HEK293 (cell line): ENCODE results near the gene TMEM121B.

Experiments used
- CTCF ChIA-PET: fragments of 350-600 bp; formaldehyde crosslinking; extraction: SDS; loops from one replicate; lab custom pipeline; 2021; ENCODE audit warnings: antibody characterized with exemption; lab: Yijun Ruan, JAX
- POLR2A ChIA-PET: fragments of 300-600 bp; formaldehyde crosslinking; extraction: SDS; loops from one replicate; lab custom pipeline; 2020; ENCODE audit warnings: antibody characterized with exemption, inconsistent platforms; lab: Yijun Ruan, JAX
- H3K27ac ChIP-seq: fragments of 200-500 bp; sonication (Bioruptor generic); 2 replicates; pipeline ENCODE4 v1.5.1; 2014; ENCODE audit warnings: low read depth, low read length, control low read depth, inconsistent platforms; ENCODE audit errors: extremely low read depth
- H3K36me3 ChIP-seq, 2 experiments: fragments of 200-500 bp in 1 of 2; sonication (Bioruptor generic) in 1 of 2; 1 replicate in 1 of 2; 2 replicates in 1 of 2; pipeline ENCODE4 v1.5.1; 2014 to 2017; ENCODE audit warnings: inconsistent platforms in 2 of 2, low read length in 2 of 2; ENCODE audit not compliant: control insufficient read depth in 2 of 2, insufficient read depth in 1 of 2
- H3K4me1 ChIP-seq: fragments of 200-500 bp; sonication (Bioruptor generic); 2 replicates; pipeline ENCODE4 v1.5.1; 2014; ENCODE audit warnings: mild to moderate bottlenecking, low read length, inconsistent platforms; ENCODE audit not compliant: control insufficient read depth, insufficient read depth
- H3K4me3 ChIP-seq: 2 replicates; pipeline ENCODE4 v1.5.1; 2011; ENCODE audit warnings: low read depth, mild to moderate bottlenecking, control low read depth, low read length, moderate library complexity
- H3K9me3 ChIP-seq: fragments of 200-500 bp; sonication (Bioruptor generic); 2 replicates; pipeline ENCODE4 v1.5.1; 2014; ENCODE audit warnings: low read depth, low read length, inconsistent platforms; ENCODE audit not compliant: control insufficient read depth, insufficient read depth
- BCL11A ChIP-seq: fragments of 450-650 bp; formaldehyde crosslinking; IDR thresholded peaks from 2 replicates; pipeline ENCODE4 v1.5.1; 2016; ENCODE audit warnings: low read depth, missing biosample characterization, missing genetic modification characterization
- GFI1B ChIP-seq: fragments of 450-650 bp; formaldehyde crosslinking; IDR thresholded peaks from 2 replicates; pipeline ENCODE4 v1.5.1; 2016; ENCODE audit warnings: missing biosample characterization, missing genetic modification characterization
- GLI2 ChIP-seq: fragments of 450-650 bp; formaldehyde crosslinking; IDR thresholded peaks from 2 replicates; pipeline ENCODE4; 2017; ENCODE audit warnings: missing biosample characterization, missing genetic modification characterization, low read depth, borderline replicate concordance
- KLF9 ChIP-seq: fragments of 450-650 bp; formaldehyde crosslinking; IDR thresholded peaks from 2 replicates; pipeline ENCODE4 v1.5.1; 2016; ENCODE audit warnings: missing biosample characterization, missing genetic modification characterization, low read depth
- MEIS1 ChIP-seq: sonication (generic); formaldehyde crosslinking; IDR thresholded peaks from 2 replicates; pipeline ENCODE4 v1.8.1; 2022; ENCODE audit warnings: missing genetic modification reagents, mild to moderate bottlenecking, borderline replicate concordance
- SETDB1 ChIP-seq: IDR thresholded peaks from one replicate; pipeline ENCODE4 v1.6.1; 2017; ENCODE audit warnings: mild to moderate bottlenecking, low read length, moderate library complexity, mixed read lengths; ENCODE audit not compliant: insufficient read length
- SP3 ChIP-seq: fragments of 450-650 bp; formaldehyde crosslinking; IDR thresholded peaks from 2 replicates; pipeline ENCODE4 v1.5.1; 2016; ENCODE audit warnings: missing biosample characterization, missing genetic modification characterization
- TRIM28 ChIP-seq: IDR thresholded peaks from 2 replicates; pipeline ENCODE4 v1.6.1; 2011; ENCODE audit warnings: low read length, control low read depth, borderline replicate concordance
- ZBTB20 ChIP-seq: fragments of 450-650 bp; formaldehyde crosslinking; IDR thresholded peaks from 2 replicates; pipeline ENCODE4 v1.5.1; 2016; ENCODE audit warnings: missing biosample characterization, missing genetic modification characterization
- ZFHX2 ChIP-seq: fragments of 450-650 bp; formaldehyde crosslinking; conservative IDR thresholded peaks from 2 replicates; pipeline ENCODE4 v1.5.1; 2016; ENCODE audit warnings: missing biosample characterization, missing genetic modification characterization
- ZNF10 ChIP-seq: fragments of 450-650 bp; formaldehyde crosslinking; IDR thresholded peaks from 2 replicates; pipeline ENCODE4 v1.5.1; 2017; ENCODE audit warnings: missing biosample characterization, missing genetic modification characterization
- ZNF19 ChIP-seq: fragments of 450-650 bp; formaldehyde crosslinking; IDR thresholded peaks from 2 replicates; pipeline ENCODE4; 2016; ENCODE audit warnings: missing biosample characterization, missing genetic modification characterization, low read depth
- ZNF211 ChIP-seq: fragments of 450-650 bp; formaldehyde crosslinking; IDR thresholded peaks from 2 replicates; pipeline ENCODE4 v1.5.1; 2016; ENCODE audit warnings: low read depth, missing biosample characterization, missing genetic modification characterization
- ZNF214 ChIP-seq: fragments of 450-650 bp; formaldehyde crosslinking; IDR thresholded peaks from 2 replicates; pipeline ENCODE4 v1.5.1; 2017; ENCODE audit warnings: missing biosample characterization, mild to moderate bottlenecking, missing genetic modification characterization, borderline replicate concordance
- ZNF335 ChIP-seq: fragments of 450-650 bp; formaldehyde crosslinking; conservative IDR thresholded peaks from 2 replicates; pipeline ENCODE4 v1.5.1; 2016; ENCODE audit warnings: missing biosample characterization, missing genetic modification characterization
- ZNF555 ChIP-seq: fragments of 450-650 bp; formaldehyde crosslinking; conservative IDR thresholded peaks from 2 replicates; pipeline ENCODE4 v1.5.1; 2017; ENCODE audit warnings: missing biosample characterization, mild to moderate bottlenecking, missing genetic modification characterization, inconsistent platforms
- ZNF560 ChIP-seq: fragments of 450-650 bp; formaldehyde crosslinking; IDR thresholded peaks from 2 replicates; pipeline ENCODE4 v1.5.1; 2017; ENCODE audit warnings: missing biosample characterization, missing genetic modification characterization, borderline replicate concordance
- ZNF596 ChIP-seq: fragments of 450-650 bp; IDR thresholded peaks from 2 replicates; pipeline ENCODE4 v1.5.0; 2018; ENCODE audit warnings: missing biosample characterization, mild to moderate bottlenecking, missing genetic modification characterization, moderate library complexity
- ZNF747 ChIP-seq: fragments of 450-650 bp; formaldehyde crosslinking; IDR thresholded peaks from 2 replicates; pipeline ENCODE4 v1.5.1; 2016; ENCODE audit warnings: missing biosample characterization, missing genetic modification characterization
- ZNF777 ChIP-seq: fragments of 450-650 bp; formaldehyde crosslinking; IDR thresholded peaks from 2 replicates; pipeline ENCODE4 v1.5.1; 2017; ENCODE audit warnings: missing biosample characterization, missing genetic modification characterization, borderline replicate concordance
- ZSCAN30 ChIP-seq: fragments of 450-650 bp; IDR thresholded peaks from 2 replicates; pipeline ENCODE4 v1.5.1; 2018; ENCODE audit warnings: missing biosample characterization, mild to moderate bottlenecking, missing genetic modification characterization, moderate library complexity
- TF ChIP-seq, protein P1 (sequence below): fragments of 450-650 bp; formaldehyde crosslinking; IDR thresholded peaks from 2 replicates; pipeline ENCODE4 v1.5.1; 2016; ENCODE audit warnings: missing biosample characterization, missing genetic modification characterization
- TF ChIP-seq, protein P2 (sequence below): fragments of 450-650 bp; formaldehyde crosslinking; IDR thresholded peaks from 2 replicates; pipeline ENCODE4 v1.5.1; 2017; ENCODE audit warnings: missing biosample characterization, missing genetic modification characterization
- TF ChIP-seq, protein P3 (sequence below): fragments of 450-650 bp; formaldehyde crosslinking; IDR thresholded peaks from 2 replicates; pipeline ENCODE4 v1.5.0; 2017; ENCODE audit warnings: missing biosample characterization, missing genetic modification characterization, borderline replicate concordance

Gene TMEM121B

DNA sequence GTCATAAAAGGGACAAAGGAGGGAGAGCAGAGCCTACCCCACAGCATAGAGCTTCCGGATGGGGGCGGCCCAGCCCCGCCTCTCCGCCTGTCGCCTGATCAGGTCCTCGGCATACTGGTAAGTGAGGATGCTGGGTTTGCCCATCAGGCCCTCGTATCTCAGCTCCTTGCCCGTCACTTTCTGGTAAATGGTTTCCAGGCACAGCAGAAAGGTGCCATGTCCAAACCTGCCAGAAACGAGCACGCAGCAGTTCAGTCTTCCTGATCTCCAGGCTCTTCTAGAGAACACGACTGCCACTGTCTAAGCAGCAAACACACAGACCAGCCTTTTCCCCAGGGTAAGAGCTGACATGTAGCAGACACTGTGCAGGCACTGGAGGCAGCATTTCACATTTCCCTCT is 17.4 kb upstream of the TMEM121B start:
- Histone ChIP-seq H3K9me3 (no peaks in the 10 kb centered on the region), H3K27ac (no peak overlapping the region), H3K36me3 (peaks cover 3 to 64% of the 10 kb centered on the region in 2 experiments; a peak in 2 of 3 replicates), H3K4me3 (no peak overlapping the region), H3K4me1 (no peaks in the 10 kb centered on the region)
- TF ChIP-seq GLI2 (tag by site-specific recombination), result no peak
- no peak for TF ChIP-seq SETDB1
- no peak for TF ChIP-seq KLF9
- no peak for TF ChIP-seq ZNF596
- no peak for TF ChIP-seq ZNF214 (tag by site-specific recombination)
- no peak for TF ChIP-seq GFI1B
- TF ChIP-seq, protein P1, sequence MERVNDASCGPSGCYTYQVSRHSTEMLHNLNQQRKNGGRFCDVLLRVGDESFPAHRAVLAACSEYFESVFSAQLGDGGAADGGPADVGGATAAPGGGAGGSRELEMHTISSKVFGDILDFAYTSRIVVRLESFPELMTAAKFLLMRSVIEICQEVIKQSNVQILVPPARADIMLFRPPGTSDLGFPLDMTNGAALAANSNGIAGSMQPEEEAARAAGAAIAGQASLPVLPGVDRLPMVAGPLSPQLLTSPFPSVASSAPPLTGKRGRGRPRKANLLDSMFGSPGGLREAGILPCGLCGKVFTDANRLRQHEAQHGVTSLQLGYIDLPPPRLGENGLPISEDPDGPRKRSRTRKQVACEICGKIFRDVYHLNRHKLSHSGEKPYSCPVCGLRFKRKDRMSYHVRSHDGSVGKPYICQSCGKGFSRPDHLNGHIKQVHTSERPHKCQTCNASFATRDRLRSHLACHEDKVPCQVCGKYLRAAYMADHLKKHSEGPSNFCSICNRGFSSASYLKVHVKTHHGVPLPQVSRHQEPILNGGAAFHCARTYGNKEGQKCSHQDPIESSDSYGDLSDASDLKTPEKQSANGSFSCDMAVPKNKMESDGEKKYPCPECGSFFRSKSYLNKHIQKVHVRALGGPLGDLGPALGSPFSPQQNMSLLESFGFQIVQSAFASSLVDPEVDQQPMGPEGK (tag by site-specific recombination), result no peak
- TF ChIP-seq ZBTB20 (tag by site-specific recombination), result no peak
- no peak for TF ChIP-seq MEIS1 (CRISPR knock-in tag)
- ChIA-PET CTCF (interaction anchor here (0.7 to 2.5 kb wide), 2 partner anchors 13 to 33 kb away, joined by 3 to 8 read pairs; no protein-coding TSS in a partner anchor), POLR2A (no interaction called here)

DNA sequence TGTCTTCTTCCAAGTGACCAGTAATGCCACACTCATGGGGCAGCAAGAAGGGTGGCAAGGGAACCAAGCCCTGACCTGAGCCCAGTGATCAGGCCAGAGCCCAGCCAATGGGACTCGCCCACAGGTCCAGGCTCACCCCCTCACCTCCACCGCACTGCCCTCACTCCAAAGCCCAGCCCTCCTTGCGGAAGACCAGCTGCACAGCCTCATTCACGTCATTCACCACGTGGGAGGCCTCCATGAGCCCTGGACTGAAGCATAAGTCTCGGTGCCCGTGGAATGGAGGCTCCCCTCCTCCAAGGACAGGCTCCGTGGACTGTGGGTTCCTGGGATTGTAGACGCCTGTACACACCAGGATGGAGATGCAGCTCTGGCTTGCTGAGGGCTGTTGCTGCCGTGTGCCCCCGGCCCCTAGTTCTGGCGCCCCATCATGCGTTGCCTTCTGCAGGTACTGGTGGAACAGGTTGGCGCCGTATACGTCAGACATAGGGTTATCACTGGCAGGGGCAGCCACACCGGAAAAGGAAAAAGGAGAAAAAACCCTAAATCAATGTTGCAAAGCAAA is 16.8 kb upstream of the TMEM121B start:
- POLR2A ChIA-PET, result no interaction called here
- CTCF ChIA-PET, result interaction anchor here (0.8 kb wide), 1 partner anchor 34 kb away, joined by 3 read pairs; no protein-coding TSS in a partner anchor

More for the DNA sequence above, 16.8 kb upstream of the TMEM121B start:
- H3K4me1 ChIP-seq, result no peaks in the 10 kb centered on the region
- H3K36me3 ChIP-seq, result peaks cover 3 to 58% of the 10 kb centered on the region in 2 experiments; a peak in 2 of 3 replicates
- no peak overlapping the region for H3K27ac ChIP-seq
- H3K4me3 ChIP-seq, result no peak overlapping the region
- no peaks in the 10 kb centered on the region for H3K9me3 ChIP-seq
- TF ChIP-seq ZFHX2 (tag by site-specific recombination) (no peak), BCL11A (tag by site-specific recombination) (no peak), ZNF560 (tag by site-specific recombination) (no peak), SP3 (no peak), ZNF19 (no peak), ZNF555 (tag by site-specific recombination) (no peak), ZSCAN30 (tag by site-specific recombination) (no peak), TRIM28 (no peak), ZNF747 (tag by site-specific recombination) (no peak), ZNF10 (no peak), ZNF335 (tag by site-specific recombination) (no peak), ZNF777 (tag by site-specific recombination) (no peak), ZNF211 (no peak)
- TF ChIP-seq, protein P2, sequence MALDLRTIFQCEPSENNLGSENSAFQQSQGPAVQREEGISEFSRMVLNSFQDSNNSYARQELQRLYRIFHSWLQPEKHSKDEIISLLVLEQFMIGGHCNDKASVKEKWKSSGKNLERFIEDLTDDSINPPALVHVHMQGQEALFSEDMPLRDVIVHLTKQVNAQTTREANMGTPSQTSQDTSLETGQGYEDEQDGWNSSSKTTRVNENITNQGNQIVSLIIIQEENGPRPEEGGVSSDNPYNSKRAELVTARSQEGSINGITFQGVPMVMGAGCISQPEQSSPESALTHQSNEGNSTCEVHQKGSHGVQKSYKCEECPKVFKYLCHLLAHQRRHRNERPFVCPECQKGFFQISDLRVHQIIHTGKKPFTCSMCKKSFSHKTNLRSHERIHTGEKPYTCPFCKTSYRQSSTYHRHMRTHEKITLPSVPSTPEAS, result no peak
- TF ChIP-seq, protein P3, sequence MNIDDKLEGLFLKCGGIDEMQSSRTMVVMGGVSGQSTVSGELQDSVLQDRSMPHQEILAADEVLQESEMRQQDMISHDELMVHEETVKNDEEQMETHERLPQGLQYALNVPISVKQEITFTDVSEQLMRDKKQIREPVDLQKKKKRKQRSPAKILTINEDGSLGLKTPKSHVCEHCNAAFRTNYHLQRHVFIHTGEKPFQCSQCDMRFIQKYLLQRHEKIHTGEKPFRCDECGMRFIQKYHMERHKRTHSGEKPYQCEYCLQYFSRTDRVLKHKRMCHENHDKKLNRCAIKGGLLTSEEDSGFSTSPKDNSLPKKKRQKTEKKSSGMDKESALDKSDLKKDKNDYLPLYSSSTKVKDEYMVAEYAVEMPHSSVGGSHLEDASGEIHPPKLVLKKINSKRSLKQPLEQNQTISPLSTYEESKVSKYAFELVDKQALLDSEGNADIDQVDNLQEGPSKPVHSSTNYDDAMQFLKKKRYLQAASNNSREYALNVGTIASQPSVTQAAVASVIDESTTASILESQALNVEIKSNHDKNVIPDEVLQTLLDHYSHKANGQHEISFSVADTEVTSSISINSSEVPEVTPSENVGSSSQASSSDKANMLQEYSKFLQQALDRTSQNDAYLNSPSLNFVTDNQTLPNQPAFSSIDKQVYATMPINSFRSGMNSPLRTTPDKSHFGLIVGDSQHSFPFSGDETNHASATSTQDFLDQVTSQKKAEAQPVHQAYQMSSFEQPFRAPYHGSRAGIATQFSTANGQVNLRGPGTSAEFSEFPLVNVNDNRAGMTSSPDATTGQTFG (tag by site-specific recombination), result no peak
